SK-N-SH treated with all-trans-retinoic acid at 6 μM for 48 hours (cell line): ENCODE measurements around the gene CDC20.
"Not testable (repeated sequence)": the region's sequence is repeated elsewhere in the genome, so short reads cannot be mapped to it uniquely, and the experiment has no call there.

ENCODE experiments used
- ATAC-seq: fragments of 200-7000 bp; cut with Tn5 transposase; 3 replicates; pipeline ENCODE4 v1.9.1; 2020; ENCODE audit warnings: mild to moderate bottlenecking, moderate library complexity
- ARNTL ChIP-seq: fragments of 450-650 bp; formaldehyde crosslinking; IDR thresholded peaks from 2 replicates; pipeline ENCODE4 v1.5.0; 2020; ENCODE audit warnings: low read depth, mild to moderate bottlenecking, moderate library complexity, borderline replicate concordance
- BACH2 ChIP-seq: fragments of 250-450 bp; sonication (Bioruptor Pico); IDR thresholded peaks from 2 replicates; pipeline ENCODE4 v1.9.0; 2021; ENCODE audit warnings: mild to moderate bottlenecking, borderline replicate concordance
- CSDC2 ChIP-seq: fragments of 250-450 bp; sonication (Bioruptor Pico); IDR thresholded peaks from 2 replicates; pipeline ENCODE4 v1.5.0; 2020; ENCODE audit warnings: mild to moderate bottlenecking, moderate library complexity
- ESRRG ChIP-seq: fragments of 250-450 bp; sonication (Bioruptor Pico); IDR thresholded peaks from 2 replicates; pipeline ENCODE4 v1.6.1; 2021; ENCODE audit warnings: mild to moderate bottlenecking
- GLIS3 ChIP-seq: fragments of 250-450 bp; sonication (Bioruptor Pico); IDR thresholded peaks from 2 replicates; pipeline ENCODE4 v1.5.0; 2020; ENCODE audit warnings: mild to moderate bottlenecking, moderate library complexity
- ISL1 ChIP-seq: fragments of 250-450 bp; sonication (Bioruptor Pico); IDR thresholded peaks from 2 replicates; pipeline ENCODE4 v2.1.2; 2022; ENCODE audit warnings: mild to moderate bottlenecking, moderate library complexity
- OSR1 ChIP-seq: fragments of 250-450 bp; sonication (Bioruptor Pico); IDR thresholded peaks from 2 replicates; pipeline ENCODE4 v1.8.0; 2022; ENCODE audit warnings: moderate library complexity, mild to moderate bottlenecking, inconsistent platforms
- PPARA ChIP-seq: fragments of 250-450 bp; sonication (Bioruptor Pico); IDR thresholded peaks from 2 replicates; pipeline ENCODE4 v1.5.0; 2020; ENCODE audit warnings: mild to moderate bottlenecking, borderline replicate concordance
- RARB ChIP-seq: fragments of 250-450 bp; sonication (Bioruptor Pico); IDR thresholded peaks from 2 replicates; pipeline ENCODE4 v1.8.0; 2021; ENCODE audit warnings: mild to moderate bottlenecking, moderate library complexity
- SNAI2 ChIP-seq: fragments of 250-450 bp; sonication (Bioruptor Pico); IDR thresholded peaks from 2 replicates; pipeline ENCODE4 v1.5.0; 2020; ENCODE audit warnings: mild to moderate bottlenecking, moderate library complexity
- TCF4 ChIP-seq: fragments of 250-450 bp; sonication (Bioruptor Pico); IDR thresholded peaks from 2 replicates; pipeline ENCODE4 v1.8.0; 2021; ENCODE audit warnings: mild to moderate bottlenecking, moderate library complexity, borderline replicate concordance
- ZFP3 ChIP-seq: fragments of 250-450 bp; sonication (Bioruptor Pico); IDR thresholded peaks from 2 replicates; pipeline ENCODE4 v1.5.0; 2020; ENCODE audit warnings: mild to moderate bottlenecking, moderate library complexity
- ZFP30 ChIP-seq: fragments of 450-650 bp; formaldehyde crosslinking; IDR thresholded peaks from 2 replicates; pipeline ENCODE4 v1.5.0; 2022; ENCODE audit warnings: mild to moderate bottlenecking, moderate library complexity
- ZNF565 ChIP-seq: fragments of 450-650 bp; formaldehyde crosslinking; conservative IDR thresholded peaks from 2 replicates; pipeline ENCODE4 v1.5.0; 2020; ENCODE audit warnings: low read depth, mild to moderate bottlenecking, moderate library complexity
- ZNF70 ChIP-seq: fragments of 450-650 bp; formaldehyde crosslinking; IDR thresholded peaks from 2 replicates; pipeline ENCODE4 v1.5.0; 2020; ENCODE audit warnings: mild to moderate bottlenecking, moderate library complexity
- ZNF8 ChIP-seq: fragments of 450-650 bp; formaldehyde crosslinking; IDR thresholded peaks from 2 replicates; pipeline ENCODE4 v1.5.0; 2020; ENCODE audit warnings: mild to moderate bottlenecking, moderate library complexity
- TF ChIP-seq, protein P1 (sequence below): fragments of 250-450 bp; sonication (Bioruptor Pico); IDR thresholded peaks from 2 replicates; pipeline ENCODE4 v1.8.0; 2021; ENCODE audit warnings: low read depth, mild to moderate bottlenecking, moderate library complexity, borderline replicate concordance
- TF ChIP-seq, protein P2 (sequence below): fragments of 250-450 bp; sonication (Bioruptor Pico); IDR thresholded peaks from 2 replicates; pipeline ENCODE4 v1.8.0; 2020; ENCODE audit warnings: mild to moderate bottlenecking, moderate library complexity, borderline replicate concordance
- TF ChIP-seq, protein P3 (sequence below): fragments of 250-450 bp; sonication (Bioruptor Pico); IDR thresholded peaks from 2 replicates; pipeline ENCODE4 v1.5.1; 2020; ENCODE audit warnings: low read depth, mild to moderate bottlenecking, moderate library complexity
- TF ChIP-seq, protein P4 (sequence below): fragments of 250-450 bp; sonication (Bioruptor Pico); IDR thresholded peaks from 2 replicates; pipeline ENCODE4 v1.5.1; 2021; ENCODE audit warnings: mild to moderate bottlenecking, moderate library complexity
- TF ChIP-seq, protein P5 (sequence below): fragments of 250-450 bp; sonication (Bioruptor Pico); IDR thresholded peaks from 2 replicates; pipeline ENCODE4 v1.5.0; 2020; ENCODE audit warnings: mild to moderate bottlenecking, moderate library complexity

CDC20 gene

DNA sequence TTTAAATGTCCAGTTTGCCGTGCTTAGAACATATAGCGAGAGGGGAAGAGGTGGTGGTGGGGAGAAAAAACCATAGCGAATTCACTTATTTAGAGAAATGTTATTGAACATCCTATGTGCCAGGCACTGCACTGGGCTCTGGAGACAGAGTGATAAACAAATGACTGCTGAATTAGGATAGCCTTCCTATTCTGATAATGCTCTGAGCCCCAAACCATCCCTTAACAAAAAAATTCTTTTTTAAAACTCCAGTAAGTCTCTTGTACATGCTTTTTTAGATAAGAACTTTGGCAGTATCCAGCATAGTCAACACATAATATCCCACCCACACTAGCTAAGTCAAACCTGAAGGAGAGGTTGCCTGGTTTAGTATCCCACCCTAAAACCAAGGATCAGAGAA lies 39.4 kb downstream of the CDC20 start:
- TF ChIP-seq ZFP30 (no peak), ZFP3 (CRISPR knock-in tag) (no peak), SNAI2 (CRISPR knock-in tag) (no peak), GLIS3 (CRISPR knock-in tag) (no peak), ZNF70 (CRISPR knock-in tag) (no peak), ZNF8 (no peak), ARNTL (CRISPR knock-in tag) (no peak), RARB (CRISPR knock-in tag) (no peak), OSR1 (CRISPR knock-in tag) (no peak), CSDC2 (CRISPR knock-in tag) (no peak), ZNF565 (CRISPR knock-in tag) (no peak), PPARA (no peak), BACH2 (CRISPR knock-in tag) (no peak)
- TF ChIP-seq, protein P1, sequence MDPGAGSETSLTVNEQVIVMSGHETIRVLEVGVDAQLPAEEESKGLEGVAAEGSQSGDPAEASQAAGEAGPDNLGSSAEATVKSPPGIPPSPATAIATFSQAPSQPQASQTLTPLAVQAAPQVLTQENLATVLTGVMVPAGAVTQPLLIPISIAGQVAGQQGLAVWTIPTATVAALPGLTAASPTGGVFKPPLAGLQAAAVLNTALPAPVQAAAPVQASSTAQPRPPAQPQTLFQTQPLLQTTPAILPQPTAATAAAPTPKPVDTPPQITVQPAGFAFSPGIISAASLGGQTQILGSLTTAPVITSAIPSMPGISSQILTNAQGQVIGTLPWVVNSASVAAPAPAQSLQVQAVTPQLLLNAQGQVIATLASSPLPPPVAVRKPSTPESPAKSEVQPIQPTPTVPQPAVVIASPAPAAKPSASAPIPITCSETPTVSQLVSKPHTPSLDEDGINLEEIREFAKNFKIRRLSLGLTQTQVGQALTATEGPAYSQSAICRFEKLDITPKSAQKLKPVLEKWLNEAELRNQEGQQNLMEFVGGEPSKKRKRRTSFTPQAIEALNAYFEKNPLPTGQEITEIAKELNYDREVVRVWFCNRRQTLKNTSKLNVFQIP (CRISPR knock-in tag): no peak
- TF ChIP-seq, protein P2, sequence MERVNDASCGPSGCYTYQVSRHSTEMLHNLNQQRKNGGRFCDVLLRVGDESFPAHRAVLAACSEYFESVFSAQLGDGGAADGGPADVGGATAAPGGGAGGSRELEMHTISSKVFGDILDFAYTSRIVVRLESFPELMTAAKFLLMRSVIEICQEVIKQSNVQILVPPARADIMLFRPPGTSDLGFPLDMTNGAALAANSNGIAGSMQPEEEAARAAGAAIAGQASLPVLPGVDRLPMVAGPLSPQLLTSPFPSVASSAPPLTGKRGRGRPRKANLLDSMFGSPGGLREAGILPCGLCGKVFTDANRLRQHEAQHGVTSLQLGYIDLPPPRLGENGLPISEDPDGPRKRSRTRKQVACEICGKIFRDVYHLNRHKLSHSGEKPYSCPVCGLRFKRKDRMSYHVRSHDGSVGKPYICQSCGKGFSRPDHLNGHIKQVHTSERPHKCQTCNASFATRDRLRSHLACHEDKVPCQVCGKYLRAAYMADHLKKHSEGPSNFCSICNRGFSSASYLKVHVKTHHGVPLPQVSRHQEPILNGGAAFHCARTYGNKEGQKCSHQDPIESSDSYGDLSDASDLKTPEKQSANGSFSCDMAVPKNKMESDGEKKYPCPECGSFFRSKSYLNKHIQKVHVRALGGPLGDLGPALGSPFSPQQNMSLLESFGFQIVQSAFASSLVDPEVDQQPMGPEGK: no peak
- TF ChIP-seq, protein P3, sequence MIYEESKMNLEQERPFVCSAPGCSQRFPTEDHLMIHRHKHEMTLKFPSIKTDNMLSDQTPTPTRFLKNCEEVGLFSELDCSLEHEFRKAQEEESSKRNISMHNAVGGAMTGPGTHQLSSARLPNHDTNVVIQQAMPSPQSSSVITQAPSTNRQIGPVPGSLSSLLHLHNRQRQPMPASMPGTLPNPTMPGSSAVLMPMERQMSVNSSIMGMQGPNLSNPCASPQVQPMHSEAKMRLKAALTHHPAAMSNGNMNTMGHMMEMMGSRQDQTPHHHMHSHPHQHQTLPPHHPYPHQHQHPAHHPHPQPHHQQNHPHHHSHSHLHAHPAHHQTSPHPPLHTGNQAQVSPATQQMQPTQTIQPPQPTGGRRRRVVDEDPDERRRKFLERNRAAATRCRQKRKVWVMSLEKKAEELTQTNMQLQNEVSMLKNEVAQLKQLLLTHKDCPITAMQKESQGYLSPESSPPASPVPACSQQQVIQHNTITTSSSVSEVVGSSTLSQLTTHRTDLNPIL (CRISPR knock-in tag): no peak
- TF ChIP-seq, protein P4, sequence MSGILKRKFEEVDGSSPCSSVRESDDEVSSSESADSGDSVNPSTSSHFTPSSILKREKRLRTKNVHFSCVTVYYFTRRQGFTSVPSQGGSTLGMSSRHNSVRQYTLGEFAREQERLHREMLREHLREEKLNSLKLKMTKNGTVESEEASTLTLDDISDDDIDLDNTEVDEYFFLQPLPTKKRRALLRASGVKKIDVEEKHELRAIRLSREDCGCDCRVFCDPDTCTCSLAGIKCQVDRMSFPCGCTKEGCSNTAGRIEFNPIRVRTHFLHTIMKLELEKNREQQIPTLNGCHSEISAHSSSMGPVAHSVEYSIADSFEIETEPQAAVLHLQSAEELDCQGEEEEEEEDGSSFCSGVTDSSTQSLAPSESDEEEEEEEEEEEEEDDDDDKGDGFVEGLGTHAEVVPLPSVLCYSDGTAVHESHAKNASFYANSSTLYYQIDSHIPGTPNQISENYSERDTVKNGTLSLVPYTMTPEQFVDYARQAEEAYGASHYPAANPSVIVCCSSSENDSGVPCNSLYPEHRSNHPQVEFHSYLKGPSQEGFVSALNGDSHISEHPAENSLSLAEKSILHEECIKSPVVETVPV (CRISPR knock-in tag): no peak
- TF ChIP-seq, protein P5, sequence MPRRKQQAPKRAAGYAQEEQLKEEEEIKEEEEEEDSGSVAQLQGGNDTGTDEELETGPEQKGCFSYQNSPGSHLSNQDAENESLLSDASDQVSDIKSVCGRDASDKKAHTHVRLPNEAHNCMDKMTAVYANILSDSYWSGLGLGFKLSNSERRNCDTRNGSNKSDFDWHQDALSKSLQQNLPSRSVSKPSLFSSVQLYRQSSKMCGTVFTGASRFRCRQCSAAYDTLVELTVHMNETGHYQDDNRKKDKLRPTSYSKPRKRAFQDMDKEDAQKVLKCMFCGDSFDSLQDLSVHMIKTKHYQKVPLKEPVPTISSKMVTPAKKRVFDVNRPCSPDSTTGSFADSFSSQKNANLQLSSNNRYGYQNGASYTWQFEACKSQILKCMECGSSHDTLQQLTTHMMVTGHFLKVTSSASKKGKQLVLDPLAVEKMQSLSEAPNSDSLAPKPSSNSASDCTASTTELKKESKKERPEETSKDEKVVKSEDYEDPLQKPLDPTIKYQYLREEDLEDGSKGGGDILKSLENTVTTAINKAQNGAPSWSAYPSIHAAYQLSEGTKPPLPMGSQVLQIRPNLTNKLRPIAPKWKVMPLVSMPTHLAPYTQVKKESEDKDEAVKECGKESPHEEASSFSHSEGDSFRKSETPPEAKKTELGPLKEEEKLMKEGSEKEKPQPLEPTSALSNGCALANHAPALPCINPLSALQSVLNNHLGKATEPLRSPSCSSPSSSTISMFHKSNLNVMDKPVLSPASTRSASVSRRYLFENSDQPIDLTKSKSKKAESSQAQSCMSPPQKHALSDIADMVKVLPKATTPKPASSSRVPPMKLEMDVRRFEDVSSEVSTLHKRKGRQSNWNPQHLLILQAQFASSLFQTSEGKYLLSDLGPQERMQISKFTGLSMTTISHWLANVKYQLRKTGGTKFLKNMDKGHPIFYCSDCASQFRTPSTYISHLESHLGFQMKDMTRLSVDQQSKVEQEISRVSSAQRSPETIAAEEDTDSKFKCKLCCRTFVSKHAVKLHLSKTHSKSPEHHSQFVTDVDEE (CRISPR knock-in tag): no peak
- no peak for ATAC-seq

DNA sequence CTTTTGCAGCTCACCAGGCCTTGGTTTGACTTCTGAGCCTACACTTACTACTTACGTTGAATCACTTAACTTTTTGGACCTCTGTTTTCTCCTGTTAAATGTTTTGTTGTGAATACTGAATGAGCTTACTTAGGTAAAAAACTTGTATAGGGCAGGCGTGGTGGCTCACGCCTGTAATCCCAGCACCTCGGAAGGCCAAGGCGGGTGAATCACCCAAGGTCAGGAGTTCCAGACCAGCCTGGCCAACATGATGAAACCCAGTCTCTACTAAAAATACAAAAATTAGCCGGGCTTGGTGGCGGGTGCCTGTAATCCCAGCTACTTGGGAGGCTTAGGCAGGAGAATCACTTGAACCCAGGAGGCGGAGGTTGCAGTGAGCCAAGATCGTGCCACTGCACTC lies 41.7 kb downstream of the CDC20 start:
- not testable (repeated sequence) for ATAC-seq

DNA sequence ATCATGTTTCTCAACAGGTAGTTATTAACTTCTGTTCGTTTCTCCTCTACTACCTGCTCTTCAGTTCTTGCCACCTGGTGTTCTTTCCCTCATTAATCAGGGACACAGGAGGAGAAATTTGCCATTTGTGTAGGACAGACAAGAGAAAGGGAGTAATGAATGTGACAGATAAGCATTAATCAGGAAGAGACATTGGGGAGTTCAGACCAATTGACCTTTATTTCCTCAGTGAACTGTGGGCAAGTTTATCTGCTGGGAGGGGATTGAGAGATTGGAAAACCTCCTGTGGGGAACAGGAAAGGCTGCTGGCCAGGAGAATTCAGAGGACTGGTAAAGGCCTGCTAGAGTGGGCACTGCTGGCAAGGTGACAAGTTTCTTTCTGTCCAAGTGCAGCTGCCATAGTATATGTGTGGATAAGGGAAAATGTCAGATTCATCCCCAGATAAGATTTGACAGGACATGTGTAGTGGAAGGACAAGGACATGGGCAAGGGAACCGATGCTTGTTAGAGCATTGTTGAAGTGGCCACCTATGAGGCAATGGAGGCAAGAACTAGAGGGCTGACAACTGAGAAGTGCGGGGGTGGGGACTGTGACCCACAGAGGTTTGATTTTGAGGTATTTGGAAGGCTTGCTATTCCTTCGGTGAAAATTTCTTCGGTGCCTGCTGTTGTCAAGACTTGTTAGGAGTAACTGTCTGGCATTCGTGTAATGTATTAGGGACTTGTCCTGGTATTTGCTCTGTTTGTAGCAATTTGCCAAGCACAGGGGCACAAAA lies 43.5 kb downstream of the CDC20 start:
- no peak for ATAC-seq
- TF ChIP-seq GLIS3 (CRISPR knock-in tag) (no peak), ZFP30 (no peak), TCF4 (no peak), BACH2 (CRISPR knock-in tag) (no peak), ZFP3 (CRISPR knock-in tag) (no peak), OSR1 (CRISPR knock-in tag) (no peak), ZNF8 (no peak), ISL1 (CRISPR knock-in tag) (no peak), SNAI2 (CRISPR knock-in tag) (no peak), RARB (CRISPR knock-in tag) (no peak), ZNF70 (CRISPR knock-in tag) (no peak), ESRRG (no peak), CSDC2 (CRISPR knock-in tag) (no peak)
- TF ChIP-seq, protein P4 (CRISPR knock-in tag): no peak
- TF ChIP-seq, protein P5 (CRISPR knock-in tag): no peak
- TF ChIP-seq, protein P1 (CRISPR knock-in tag): no peak
